NCI-H345 (cell line): ENCODE data around the gene FOXA1.
"Not testable (repeated sequence)": the region's sequence is repeated elsewhere in the genome, so short reads cannot be mapped to it uniquely, and the experiment has no call there.

Experiments used
- DNase-seq: peaks from one replicate; lab custom pipeline; 2025; lab: John Stamatoyannopoulos, UW

Gene FOXA1

GRCh38 chr14:37558740-37559139, 36.3 kb downstream of the FOXA1 start:
- DNase-seq, result no peak

GRCh38 chr14:37555596-37555995, 39.5 kb downstream of the FOXA1 start:
- DNase-seq, result not testable (repeated sequence)

DNA sequence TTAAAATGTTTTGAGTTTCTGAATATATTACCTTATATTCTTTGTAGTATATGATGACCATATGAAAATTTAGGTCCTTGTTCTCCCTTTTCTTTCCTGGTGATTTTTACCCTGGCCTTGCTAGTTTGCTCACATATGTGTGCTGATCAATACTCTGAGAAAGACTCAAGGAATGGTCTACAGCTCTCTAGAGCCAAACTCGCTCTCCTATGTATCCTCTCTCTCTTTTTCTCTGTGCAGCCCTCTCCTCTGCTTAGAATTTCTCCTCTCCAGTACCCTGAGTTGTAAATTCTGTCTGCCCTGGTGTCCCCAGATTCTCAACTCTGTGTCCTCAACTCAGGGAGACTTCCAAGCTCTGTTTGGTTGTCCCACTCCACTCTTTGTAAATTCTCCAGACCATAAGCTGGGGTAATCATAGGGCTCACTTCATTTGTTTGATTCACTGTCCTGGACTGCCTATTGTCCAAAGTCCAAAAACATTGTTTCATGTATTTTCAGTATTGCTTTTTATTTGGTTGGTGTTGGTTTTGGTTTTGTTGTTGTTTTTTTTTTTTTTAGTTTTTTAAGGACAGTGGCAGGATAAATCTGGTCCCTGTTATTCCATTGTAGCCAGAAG, 41.0 kb downstream of the FOXA1 start:
- no peak for DNase-seq

DNA sequence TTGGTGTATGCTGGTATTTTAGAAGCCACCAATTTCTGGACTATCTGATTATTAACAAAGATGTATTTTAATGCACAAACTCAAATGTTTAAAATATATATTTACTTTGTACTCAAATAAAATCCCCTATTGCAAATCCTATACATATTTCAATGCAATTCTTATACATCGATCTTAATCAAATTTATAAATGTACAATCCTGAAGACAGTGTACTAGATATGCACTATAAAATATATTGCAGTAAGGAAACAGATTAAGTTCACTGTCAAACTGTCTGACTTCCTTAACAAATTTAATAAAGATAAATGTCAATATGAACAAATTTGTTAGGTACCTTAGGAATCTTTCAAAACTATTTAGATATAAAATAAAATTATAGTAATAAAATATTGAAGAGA, 43.9 kb downstream of the FOXA1 start:
- DNase-seq, result no peak

DNA sequence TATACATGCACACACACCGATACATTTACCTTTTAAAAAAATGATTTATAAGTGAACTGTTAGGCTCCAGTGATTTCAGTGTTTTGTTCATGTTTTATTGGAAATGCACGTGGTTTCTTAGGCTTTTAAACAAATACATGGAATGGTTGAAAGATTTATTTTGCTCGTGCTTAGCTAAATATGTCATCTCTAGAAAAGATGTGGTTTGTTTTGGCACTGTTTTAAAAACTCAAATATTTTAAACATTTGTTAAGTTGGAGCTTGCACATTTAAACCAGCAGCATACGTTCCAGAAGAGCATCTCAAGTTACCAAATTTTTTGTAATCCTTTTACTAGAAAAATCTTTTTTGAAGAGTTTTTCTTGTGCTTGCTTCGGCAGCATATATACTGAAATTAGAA, 44.5 kb downstream of the FOXA1 start:
- DNase-seq, result no peak

GRCh38 chr14:37546621-37547447, 48.2 kb downstream of the FOXA1 start:
- DNase-seq, result peak; percentile 41

DNA sequence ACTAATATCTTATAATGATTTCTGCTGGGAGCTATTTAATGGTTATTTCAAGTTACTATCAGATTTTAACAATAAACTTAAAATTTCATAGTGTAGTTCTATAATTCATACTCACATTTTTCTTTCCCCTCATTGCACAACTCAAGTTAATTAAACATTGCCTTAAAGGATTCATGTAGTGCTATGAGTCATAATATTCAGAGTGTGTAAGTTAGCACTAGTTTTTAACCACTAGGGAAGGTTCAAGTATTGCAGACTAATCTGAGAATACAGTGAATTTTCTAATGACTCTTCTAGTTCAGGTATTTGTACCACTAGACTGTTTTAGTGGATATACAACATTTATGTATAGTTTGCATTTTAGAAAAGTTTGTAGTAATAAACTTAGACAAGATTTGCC, 49.9 kb downstream of the FOXA1 start:
- no peak for DNase-seq

DNA sequence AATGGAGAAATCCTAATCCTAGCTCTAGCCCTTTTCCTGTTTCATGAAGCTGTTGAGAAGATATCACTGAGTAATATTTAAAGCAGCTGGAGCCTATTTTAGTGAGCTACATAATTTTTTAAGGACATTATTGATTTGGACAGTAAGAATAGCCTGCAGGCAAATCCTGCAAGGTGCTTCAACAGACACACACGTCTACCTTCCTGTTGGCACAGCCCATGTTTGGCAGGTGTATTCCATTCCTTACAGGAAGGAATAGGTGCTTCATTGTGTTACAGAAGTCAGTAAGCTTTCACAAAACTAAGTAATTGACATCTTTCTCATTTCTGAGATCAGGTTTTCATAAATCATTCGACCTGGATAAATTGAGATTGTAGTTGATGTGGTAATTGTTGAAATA, 50.6 kb downstream of the FOXA1 start:
- DNase-seq, result peak; percentile 58

- DNase-seq, result no peak
Measured at GRCh38 chr14:37539992-37540391, 55.1 kb downstream of the FOXA1 start.
